IMR-90 (cell line): ENCODE data around the gene FAM83G. TPM values are rescaled to one million over a fixed set of nuclear protein-coding genes. Genes with fewer than 3 reads are reported as not detected.
A peak's percentile ranks its signal among the peaks of the same experiment; 100 is the strongest.

Experiments used
- ATAC-seq: fragments of 200-7000 bp; cut with Tn5 transposase; 2 replicates; pipeline ENCODE4 v1.9.1; 2020; ENCODE audit warnings: low read depth, mild to moderate bottlenecking, moderate library complexity
- BruUV-seq: library from RNA; stranded (reverse); fragments of 400-500 nt; replicated peaks from 2 replicates; lab custom pipeline; 2021; lab: Mats Ljungman, UMichigan
- CTCF ChIA-PET: fragments of 300-600 bp; formaldehyde crosslinking; extraction: SDS; loops from one replicate; lab custom pipeline; 2021; ENCODE audit warnings: antibody characterized with exemption; lab: Yijun Ruan, JAX
- POLR2A ChIA-PET: fragments of 300-600 bp; sonication (Branson Sonifier 250); formaldehyde crosslinking; loops from one replicate; lab custom pipeline; 2022; ENCODE audit warnings: antibody characterized with exemption; ENCODE audit not compliant: unreplicated experiment; lab: Charles Lee
- DNase-seq: peaks from one replicate; pipeline ENCODE4 v3.0.0; 2013
- H2AFZ ChIP-seq: replicated peaks from 2 replicates; pipeline ENCODE3; 2013; ENCODE audit warnings: low read length, mild to moderate bottlenecking; ENCODE audit not compliant: poor library complexity
- H2AK5ac ChIP-seq: 2 replicates; pipeline ENCODE4 v1.6.1; 2013; ENCODE audit warnings: low read depth, low read length, inconsistent platforms
- H2AK9ac ChIP-seq: replicated peaks from 2 replicates; pipeline ENCODE3; 2013; ENCODE audit warnings: mild to moderate bottlenecking, low read depth, low read length, moderate library complexity; ENCODE audit not compliant: poor library complexity
- H2BK120ac ChIP-seq: 2 replicates; pipeline ENCODE4 v1.6.1; 2013; ENCODE audit warnings: low read depth, low read length, inconsistent platforms
- H2BK15ac ChIP-seq: 3 replicates; pipeline ENCODE4 v1.6.1; 2013; ENCODE audit warnings: low read depth, low read length, inconsistent platforms
- H2BK20ac ChIP-seq: 2 replicates; pipeline ENCODE4 v1.6.1; 2013; ENCODE audit warnings: low read depth, mild to moderate bottlenecking, inconsistent platforms, low read length, moderate library complexity
- H2BK5ac ChIP-seq: 2 replicates; pipeline ENCODE4 v1.6.1; 2013; ENCODE audit warnings: mild to moderate bottlenecking, low read depth, low read length, inconsistent platforms; ENCODE audit not compliant: poor library complexity, severe bottlenecking
- H3K14ac ChIP-seq: replicated peaks from 2 replicates; pipeline ENCODE4 v1.6.1; 2013; ENCODE audit warnings: low read depth, low read length, inconsistent platforms
- H3K18ac ChIP-seq: 2 replicates; pipeline ENCODE4 v1.6.1; 2013; ENCODE audit warnings: low read depth, low read length, control low read depth
- H3K23ac ChIP-seq: 2 replicates; pipeline ENCODE4 v1.6.1; 2013; ENCODE audit warnings: low read depth, low read length, inconsistent platforms
- H3K27ac ChIP-seq: 2 replicates; pipeline ENCODE4 v1.5.1; 2013; ENCODE audit warnings: mild to moderate bottlenecking, control low read depth, low read length; ENCODE audit not compliant: insufficient read depth
- H3K27me3 ChIP-seq: 2 replicates; pipeline ENCODE4 v1.6.1; 2013; ENCODE audit warnings: low read length; ENCODE audit not compliant: control insufficient read depth, insufficient read depth
- H3K36me3 ChIP-seq: 2 replicates; pipeline ENCODE4 v1.6.1; 2013; ENCODE audit warnings: low read length, mixed read lengths; ENCODE audit not compliant: control insufficient read depth, insufficient read depth
- H3K4ac ChIP-seq: 2 replicates; pipeline ENCODE4 v1.6.1; 2013; ENCODE audit warnings: low read depth, low read length, inconsistent platforms
- H3K4me1 ChIP-seq: 2 replicates; pipeline ENCODE4 v1.6.1; 2013; ENCODE audit warnings: low read length, mixed read lengths; ENCODE audit not compliant: control insufficient read depth, insufficient read depth
- H3K4me2 ChIP-seq: 2 replicates; pipeline ENCODE4 v1.6.1; 2013; ENCODE audit warnings: low read depth, mild to moderate bottlenecking, control low read depth, low read length, moderate library complexity
- H3K4me3 ChIP-seq: 2 replicates; pipeline ENCODE4 v1.5.1; 2013; ENCODE audit warnings: low read depth, mild to moderate bottlenecking, control low read depth, low read length, moderate library complexity; ENCODE audit not compliant: insufficient read depth
- H3K56ac ChIP-seq: 2 replicates; pipeline ENCODE4 v1.6.1; 2013; ENCODE audit warnings: low read length, inconsistent platforms; ENCODE audit not compliant: insufficient read depth; ENCODE audit errors: extremely low read depth
- H3K79me1 ChIP-seq, 2 experiments: 2 replicates each; pipeline ENCODE4 v1.6.1; 2013; ENCODE audit warnings: low read length in 2 of 2, inconsistent platforms in 1 of 2, low read depth in 1 of 2
- H3K9ac ChIP-seq: 2 replicates; pipeline ENCODE4 v1.6.1; 2013; ENCODE audit warnings: low read depth, low read length, control low read depth
- H3K9me1 ChIP-seq: 2 replicates; pipeline ENCODE4 v1.6.1; 2013; ENCODE audit warnings: low read length, inconsistent platforms; ENCODE audit not compliant: insufficient read depth
- H3K9me3 ChIP-seq: 2 replicates; pipeline ENCODE4 v1.6.1; 2013; ENCODE audit warnings: low read length; ENCODE audit not compliant: control insufficient read depth, insufficient read depth
- H4K20me1 ChIP-seq: 2 replicates; pipeline ENCODE4 v1.6.1; 2013; ENCODE audit warnings: low read length, inconsistent platforms; ENCODE audit not compliant: insufficient read depth
- H4K5ac ChIP-seq: 2 replicates; pipeline ENCODE4 v1.6.1; 2013; ENCODE audit warnings: mild to moderate bottlenecking, low read depth, low read length, control low read depth
- H4K8ac ChIP-seq, 2 experiments: 2 replicates each; pipeline ENCODE4 v1.6.1; 2013; ENCODE audit warnings: low read depth in 2 of 2, low read length in 2 of 2, control low read depth in 1 of 2, inconsistent platforms in 1 of 2
- H4K91ac ChIP-seq: 2 replicates; pipeline ENCODE4 v1.6.1; 2013; ENCODE audit warnings: low read depth, low read length, inconsistent platforms; ENCODE audit not compliant: insufficient read depth
- BHLHE40 ChIP-seq: fragments of 150-350 bp; IDR thresholded peaks from 2 replicates; pipeline ENCODE4 v1.6.1; 2016; ENCODE audit warnings: mild to moderate bottlenecking, low read depth, low read length
- CEBPB ChIP-seq: IDR thresholded peaks from 2 replicates; pipeline ENCODE4 v1.6.1; 2012; ENCODE audit warnings: low read depth, low read length, improper control_type of control experiment
- MAFK ChIP-seq: IDR thresholded peaks from 2 replicates; pipeline ENCODE4 v1.6.1; 2012; ENCODE audit warnings: low read depth, low read length, improper control_type of control experiment
- MXI1 ChIP-seq: IDR thresholded peaks from 2 replicates; pipeline ENCODE4 v1.6.1; 2012; ENCODE audit warnings: low read depth, mild to moderate bottlenecking, low read length, moderate library complexity, borderline replicate concordance
- NFE2L2 ChIP-seq: fragments of 150-350 bp; IDR thresholded peaks from 2 replicates; pipeline ENCODE4 v1.6.1; 2016; ENCODE audit warnings: low read depth, mild to moderate bottlenecking, low read length
- RAD21 ChIP-seq: IDR thresholded peaks from 2 replicates; pipeline ENCODE4 v1.6.1; 2012; ENCODE audit warnings: low read length, improper control_type of control experiment
- RCOR1 ChIP-seq: IDR thresholded peaks from 2 replicates; pipeline ENCODE4 v1.6.1; 2012; ENCODE audit warnings: mild to moderate bottlenecking, low read length, improper control_type of control experiment; ENCODE audit not compliant: insufficient replicate concordance
- SMC3 ChIP-seq: fragments of 150-350 bp; IDR thresholded peaks from 2 replicates; pipeline ENCODE4 v1.6.1; 2016; ENCODE audit warnings: low read depth, mild to moderate bottlenecking, antibody characterized with exemption, low read length, moderate library complexity
- WGBS, 2 experiments: methylation state at CpG; one replicate each; pipeline versions ENCODE4 v1.1.5 to v1.1.7; 2013; ENCODE audit warnings: missing lambda C conversion rate in 2 of 2; ENCODE audit not compliant: insufficient read length in 1 of 2; ENCODE audit errors: extremely low coverage in 2 of 2; 5-methylcytosine and 5-hydroxymethylcytosine counted together
- dilution Hi-C: fragments of 300-500 bp; cut with HindIII; formaldehyde crosslinking; loops from one replicate; pipeline ENCODE4 v1.14.3; 2018; ENCODE audit warnings: low sequenced_read_pairs; ENCODE audit not compliant: unreplicated experiment
- in situ Hi-C: fragments of 300-500 bp; cut with MboI; formaldehyde crosslinking; loops from 3 replicates; pipeline ENCODE4 v1.14.3; 2019; ENCODE audit warnings: low sequenced_read_pairs, inconsistent platforms, mixed read lengths
- intact Hi-C: fragments of 100-400 bp; cut with micrococcal nuclease; formaldehyde crosslinking; loops from 2 replicates; pipeline ENCODE4 v1.10.0; 2022
- polyA plus RNA-seq, 3 experiments: library from polyadenylated mRNA; depleted of rRNA; stranded (reverse); fragments of >200 nt; gene quantifications; 2 replicates each; pipeline ENCODE4 v1.2.3, GENCODE V29; 2012; ENCODE audit warnings: low replicate concordance in 1 of 3
- total RNA-seq: library from RNA; depleted of rRNA; stranded (reverse); fragments of >200 nt; gene quantifications from 2 replicates; pipeline ENCODE4 v1.2.3, GENCODE V29; 2012

Gene FAM83G
- total and polyA plus RNA-seq, 2 of the 4 experiments (the other 2 are of a cell fraction), result 9.5 to 12.6 TPM

GRCh38 chr17:19012171-19013080 lies 7.9 kb upstream of the FAM83G start (continued):
- TF ChIP-seq SMC3 (no peak), MAFK (no peak)

DNA sequence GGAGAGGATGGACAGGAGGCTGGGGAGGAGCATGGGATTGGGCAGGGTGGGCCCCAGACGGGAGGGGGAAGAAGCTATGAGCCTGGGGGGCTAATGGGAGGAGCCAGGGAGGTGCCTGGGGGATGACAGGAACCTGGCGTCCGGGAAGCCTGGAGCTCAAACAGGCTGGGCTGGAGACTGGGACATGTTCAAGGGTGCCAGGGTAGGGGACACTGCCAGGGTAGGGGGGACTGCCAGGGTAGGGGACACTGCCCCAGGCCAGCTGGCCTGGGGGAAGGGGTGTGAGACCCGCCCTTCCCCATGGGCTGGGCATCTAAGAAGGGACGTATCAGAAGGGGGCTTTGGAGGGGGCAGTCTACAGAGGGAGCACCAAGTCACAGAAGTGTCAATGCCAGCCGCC lies 7.0 kb upstream of the FAM83G start:
- BruUV-seq, result no TSS peak
- Histone ChIP-seq H4K5ac (no peak overlapping the region), H3K9me1 (peaks cover 11% of the 10 kb centered on the region), H3K4me3 (no peak overlapping the region), H3K14ac (no peak overlapping the region; the same call in 1 of the 2 replicates), H3K56ac (no peak overlapping the region), H2AFZ (peak overlapping the region; percentile 18), H3K18ac (no peak overlapping the region), H2BK20ac (no peak overlapping the region), H3K36me3 (no peaks in the 10 kb centered on the region), H3K9ac (no peak overlapping the region), H4K20me1 (no peaks in the 10 kb centered on the region), H3K4me2 (no peak overlapping the region), H3K9me3 (no peaks in the 10 kb centered on the region), H2BK15ac (no peak overlapping the region), H2BK120ac (no peak overlapping the region), H2BK5ac (no peak overlapping the region), H2AK9ac (no peak overlapping the region), H3K23ac (no peak overlapping the region), H3K4ac (peak overlapping the region; percentile 79; the same call in 1 of the 2 replicates), H3K27ac (no peak overlapping the region), H4K8ac (peak overlapping the region in 1 of 2 experiments; percentile 79; a peak in 1 of 4 replicates), H4K91ac (no peak overlapping the region), H3K27me3 (no peaks in the 10 kb centered on the region), H3K4me1 (peaks cover 5% of the 10 kb centered on the region), H3K79me1 (no peaks in the 10 kb centered on the region; a peak in 1 of 4 replicates), H2AK5ac (no peak overlapping the region)
- WGBS, 2 experiments, result 40% methylated on average over 1 of the region's 6 CpGs; no CpG with 5 or more reads in 1 of the 2 experiments
- no peak for TF ChIP-seq BHLHE40
- TF ChIP-seq NFE2L2, result no peak
- no peak for TF ChIP-seq RCOR1
- TF ChIP-seq CEBPB, result no peak
- TF ChIP-seq SMC3, result no peak
- no peak for TF ChIP-seq RAD21
- no peak for TF ChIP-seq MXI1
- DNase-seq (no peak), ATAC-seq (no peak)
- in situ Hi-C loops (no loop called here), dilution Hi-C loops (no loop called here), intact Hi-C loops (no loop called here)
- CTCF ChIA-PET, result no interaction called here
- POLR2A ChIA-PET, result no interaction called here
